Renal pelvis (tissue), 4 donors: Measurements from ENCODE around the gene CALM3. TPM values are rescaled to one million over a fixed set of nuclear protein-coding genes. Genes with fewer than 3 reads are reported as not detected.
"Not testable (repeated sequence)": the region's sequence is repeated elsewhere in the genome, so short reads cannot be mapped to it uniquely, and the experiment has no call there.

Source experiments
- DNase-seq: peaks from one replicate; pipeline ENCODE4 v3.0.0-alpha.2; 2013
- polyA plus RNA-seq, 3 donors: library from polyadenylated mRNA; unstranded; fragments of 120-200 nt; gene quantifications; one replicate each; pipeline ENCODE4 v1.2.1, GENCODE V29; 2013; ENCODE audit not compliant: insufficient read length in 3 of 3

Gene CALM3
- polyA plus RNA-seq, 3 donors: 397 to 507 (median 417) TPM

DNA sequence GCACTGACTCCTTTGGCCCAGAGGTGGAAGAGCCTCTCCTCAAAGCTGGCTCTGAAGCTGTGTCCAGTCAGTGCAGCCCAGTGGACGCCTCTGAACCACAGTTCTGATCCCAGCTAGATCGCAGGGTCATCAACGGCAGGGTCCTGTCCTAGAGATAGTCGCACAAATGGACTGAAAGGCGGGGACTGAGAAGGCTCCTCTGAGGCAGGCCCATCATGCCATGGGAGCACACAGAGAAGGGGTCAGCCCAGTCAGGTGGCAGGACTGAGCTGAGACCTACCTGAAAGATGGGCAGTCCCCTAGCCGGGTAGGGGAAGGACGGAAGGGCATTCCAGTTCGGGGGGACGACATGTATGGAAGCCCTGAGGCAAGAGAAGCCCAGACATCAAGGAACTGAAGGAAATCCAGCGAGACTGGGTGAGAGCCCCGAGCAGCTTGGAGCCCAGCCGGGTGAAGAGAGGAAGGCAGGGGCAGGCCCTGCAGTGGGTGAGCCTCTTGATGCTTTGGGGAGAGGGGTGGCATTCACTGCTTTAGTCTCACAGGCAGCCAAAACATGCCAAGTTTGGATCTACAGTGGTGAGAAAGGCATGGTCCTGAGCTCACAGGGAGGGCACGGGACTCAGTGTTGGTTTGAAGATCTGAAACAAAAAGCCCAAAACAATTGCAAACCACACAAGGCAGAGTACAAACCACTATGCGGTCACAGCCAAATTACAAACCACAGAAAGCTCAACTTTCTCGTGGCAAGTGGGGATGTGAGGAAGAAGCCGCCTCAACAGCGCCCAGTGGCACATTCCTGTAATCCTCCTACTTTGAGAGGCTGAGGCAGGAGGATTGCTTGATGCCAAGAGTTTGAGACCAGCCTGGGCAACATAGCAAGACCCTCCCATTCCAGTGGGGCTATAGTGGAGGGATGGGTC lies 10.0 kb downstream of the CALM3 start:
- no peak for DNase-seq

DNA sequence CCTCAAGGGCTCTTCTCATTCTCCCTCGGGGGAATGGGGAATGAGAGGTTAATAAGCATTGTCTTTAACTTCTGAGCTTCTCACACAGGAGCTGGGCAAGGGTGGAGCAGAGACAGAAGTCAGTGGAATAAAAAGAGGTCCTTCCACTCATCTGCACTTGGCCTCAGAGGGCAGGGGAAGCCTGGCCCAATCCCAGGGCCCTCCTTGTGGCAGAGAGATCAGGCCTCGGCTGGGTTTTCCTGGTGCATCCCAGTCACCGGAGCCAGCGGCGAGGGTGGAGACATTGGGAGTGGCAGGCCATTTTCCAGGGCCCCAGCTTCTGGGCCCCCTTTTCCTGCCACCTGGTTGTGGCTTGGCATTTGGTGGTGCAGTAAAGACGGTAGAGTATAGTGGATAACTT lies 10.6 kb downstream of the CALM3 start:
- DNase-seq: no peak

DNA sequence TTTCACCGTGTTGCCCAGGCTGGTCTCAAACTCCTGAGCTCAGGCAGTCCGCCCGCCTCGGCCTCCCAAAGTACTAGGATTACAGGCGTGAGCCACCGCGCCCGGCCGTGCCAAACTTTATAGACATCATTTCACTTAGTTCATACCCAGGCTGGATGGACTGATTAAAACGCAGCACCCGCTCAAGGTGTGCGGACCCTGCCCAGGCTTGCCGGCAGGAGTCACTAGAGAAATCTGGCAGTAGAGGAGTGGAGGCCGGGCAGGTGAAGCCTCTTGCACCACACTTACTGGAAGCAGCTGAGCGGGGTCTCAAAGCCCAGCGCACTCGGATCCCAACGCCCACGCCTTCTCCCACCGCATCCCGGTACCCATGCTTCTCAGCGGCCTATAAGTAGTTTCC lies 12.4 kb downstream of the CALM3 start:
- DNase-seq: no peak

DNA sequence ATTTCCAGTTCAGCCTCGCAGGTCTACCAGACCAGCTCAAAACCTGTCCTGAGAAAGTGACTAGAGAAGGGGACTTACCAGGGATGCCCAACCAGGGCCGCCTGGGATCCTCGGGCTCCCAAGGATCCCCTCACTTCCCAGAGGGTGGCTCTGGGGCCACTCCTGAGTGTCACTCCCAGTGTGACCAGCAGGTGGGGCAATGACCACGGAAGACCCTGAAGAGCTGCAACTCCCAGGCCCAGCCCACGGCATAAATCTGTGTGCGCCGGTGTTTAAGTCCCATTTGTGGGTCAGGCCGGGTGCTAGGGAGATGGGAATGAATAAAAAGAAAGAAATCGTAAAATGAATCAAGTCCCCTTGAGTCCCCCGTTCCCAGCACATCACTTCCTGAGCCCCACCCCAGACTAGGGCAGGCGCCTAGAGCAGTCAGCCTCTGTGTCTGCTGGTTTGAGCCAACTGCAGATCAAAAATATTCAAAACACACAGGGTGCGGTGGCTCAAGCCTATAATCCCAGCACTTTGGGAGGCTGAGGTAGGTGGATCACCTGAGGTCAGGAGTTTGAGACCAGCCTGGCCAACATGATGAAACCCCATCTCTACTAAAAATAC lies 13.1 kb downstream of the CALM3 start:
- DNase-seq: peak; percentile 73

DNA sequence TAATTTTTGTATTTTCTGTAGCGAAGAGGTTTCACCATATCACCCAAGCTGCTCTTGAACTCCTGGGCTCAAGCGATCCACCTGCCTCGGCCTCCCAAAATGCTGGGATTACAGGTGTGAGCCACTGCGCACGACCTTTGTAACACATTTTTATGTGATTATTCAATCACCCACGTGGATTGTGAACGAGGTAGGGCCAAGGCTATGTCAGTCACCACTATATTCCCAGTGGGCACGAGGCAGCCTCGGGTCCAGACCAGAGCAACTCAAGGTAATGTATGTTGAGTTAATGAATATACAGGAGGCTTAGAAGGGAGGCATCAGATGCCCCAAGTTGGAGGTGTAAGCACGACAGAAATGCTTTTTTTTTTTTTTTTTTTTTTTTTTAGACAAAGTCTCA lies 14.8 kb downstream of the CALM3 start:
- DNase-seq: no peak

DNA sequence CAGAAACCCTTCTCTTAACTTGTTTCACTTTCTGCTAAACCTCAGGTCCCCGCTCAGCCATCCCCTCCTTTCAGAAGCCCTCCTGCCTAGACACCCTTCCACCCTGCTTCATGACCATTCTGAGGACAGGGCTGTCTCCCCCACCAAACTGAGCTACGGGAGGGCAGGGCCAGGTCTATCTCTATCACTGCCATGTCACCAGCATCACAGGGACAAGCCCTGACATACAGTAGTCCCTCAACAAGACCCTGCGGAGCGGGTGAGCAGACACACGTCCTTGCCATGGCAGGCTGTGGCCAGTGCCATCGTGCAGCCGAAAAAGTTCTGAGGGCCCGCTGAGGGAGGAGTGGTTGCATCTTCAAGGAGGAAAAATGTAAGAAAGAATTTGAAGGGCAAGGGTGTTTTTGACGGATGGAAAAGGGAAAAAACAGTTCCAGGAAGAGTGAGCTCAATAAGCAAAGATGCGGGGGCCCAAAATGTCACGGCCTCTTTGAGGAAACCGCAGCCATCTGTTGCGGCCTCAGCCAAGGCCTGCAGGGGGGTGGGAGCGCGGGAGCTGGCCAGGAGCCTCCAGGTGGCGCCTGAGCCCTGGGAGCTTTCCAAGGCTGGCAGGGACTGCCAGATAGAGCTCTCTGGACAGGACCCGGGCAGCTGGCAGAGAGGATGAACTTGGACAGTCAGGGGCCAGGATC lies 15.6 kb downstream of the CALM3 start:
- DNase-seq: no peak

DNA sequence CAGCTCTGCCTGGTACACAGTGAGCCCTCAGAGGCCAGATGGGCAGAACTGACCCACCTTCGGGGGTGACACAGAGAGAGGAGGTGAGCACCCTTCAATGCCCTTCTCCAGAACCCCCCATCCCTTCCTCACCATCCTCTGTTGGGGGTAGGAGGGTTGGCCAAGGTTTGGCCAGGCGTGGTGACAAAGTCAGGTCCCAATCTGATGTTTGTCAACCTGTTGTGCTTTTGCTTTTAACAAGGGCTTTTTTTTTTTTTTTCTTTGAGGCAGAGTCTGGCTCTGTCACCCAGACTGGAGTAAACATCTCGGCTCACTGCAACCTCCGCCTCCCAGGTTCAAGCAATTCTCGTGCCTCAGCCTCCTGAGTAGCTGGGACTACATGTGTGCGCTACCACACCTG lies 16.5 kb downstream of the CALM3 start:
- DNase-seq: no peak

DNA sequence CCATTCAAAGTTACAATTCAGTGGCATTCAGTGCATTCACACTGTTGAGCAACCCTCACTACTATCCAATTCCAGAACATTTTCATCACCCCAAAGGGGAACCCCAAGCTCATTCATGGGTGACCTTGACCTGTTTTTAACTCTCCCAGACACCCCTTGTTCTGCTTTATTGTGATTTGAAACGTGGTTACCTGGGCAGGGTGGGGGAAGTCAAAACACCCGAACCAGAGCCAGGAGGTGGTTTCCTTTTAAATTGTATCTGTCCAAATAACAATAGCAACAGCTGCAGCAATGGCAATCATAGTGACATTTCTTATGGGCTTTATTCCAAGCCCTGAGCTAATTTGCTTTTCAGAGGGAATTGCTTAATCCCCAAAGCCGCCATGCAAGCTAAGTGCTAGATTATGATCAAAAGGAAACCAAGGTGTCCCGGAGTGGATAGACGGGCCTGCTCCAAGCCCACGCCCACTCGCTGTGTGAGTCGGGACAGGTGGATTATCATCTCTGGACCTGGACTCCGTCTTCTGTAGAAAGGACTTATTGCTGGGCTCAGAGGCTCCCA lies 17.6 kb downstream of the CALM3 start:
- DNase-seq: no peak

DNA sequence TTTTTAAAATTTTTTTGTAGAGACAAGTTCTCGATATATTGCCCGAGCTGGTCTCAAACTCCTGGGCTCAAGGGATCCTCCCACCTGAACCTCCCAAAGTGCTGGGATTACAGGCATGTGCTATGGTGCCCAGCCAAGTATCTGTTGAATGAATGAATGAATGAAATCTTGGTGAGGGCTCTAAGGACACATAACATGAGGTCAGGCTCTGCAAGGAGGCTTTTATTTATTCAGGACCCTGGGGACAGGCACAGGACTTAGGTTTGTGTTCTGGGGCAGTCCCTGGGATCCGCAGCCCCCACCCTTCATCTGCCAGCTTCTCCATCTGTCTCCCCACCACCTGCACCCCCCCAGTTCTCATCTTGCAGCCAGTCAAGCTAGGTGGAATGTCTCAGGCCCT lies 19.1 kb downstream of the CALM3 start:
- DNase-seq: no peak

DNA sequence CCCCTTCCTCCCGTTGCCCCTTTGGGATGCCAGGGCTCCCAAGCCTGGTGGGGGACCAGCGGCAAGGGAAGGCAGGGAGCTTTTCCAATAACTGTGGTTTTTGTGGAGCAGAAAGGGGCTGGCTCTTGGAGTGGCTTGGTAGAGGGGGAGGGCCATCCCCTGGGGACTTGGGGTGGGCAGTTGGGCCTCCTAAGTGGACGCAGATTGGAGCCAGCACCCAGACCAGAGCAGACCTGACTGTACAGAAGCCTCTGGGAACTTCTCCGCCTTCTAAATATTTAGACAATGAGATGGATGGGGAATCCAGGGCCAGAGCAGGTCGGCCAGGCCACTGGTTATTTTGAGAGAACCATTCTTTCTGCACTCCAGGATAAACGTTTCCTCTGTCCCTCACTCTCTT lies 19.6 kb downstream of the CALM3 start:
- no peak for DNase-seq

DNA sequence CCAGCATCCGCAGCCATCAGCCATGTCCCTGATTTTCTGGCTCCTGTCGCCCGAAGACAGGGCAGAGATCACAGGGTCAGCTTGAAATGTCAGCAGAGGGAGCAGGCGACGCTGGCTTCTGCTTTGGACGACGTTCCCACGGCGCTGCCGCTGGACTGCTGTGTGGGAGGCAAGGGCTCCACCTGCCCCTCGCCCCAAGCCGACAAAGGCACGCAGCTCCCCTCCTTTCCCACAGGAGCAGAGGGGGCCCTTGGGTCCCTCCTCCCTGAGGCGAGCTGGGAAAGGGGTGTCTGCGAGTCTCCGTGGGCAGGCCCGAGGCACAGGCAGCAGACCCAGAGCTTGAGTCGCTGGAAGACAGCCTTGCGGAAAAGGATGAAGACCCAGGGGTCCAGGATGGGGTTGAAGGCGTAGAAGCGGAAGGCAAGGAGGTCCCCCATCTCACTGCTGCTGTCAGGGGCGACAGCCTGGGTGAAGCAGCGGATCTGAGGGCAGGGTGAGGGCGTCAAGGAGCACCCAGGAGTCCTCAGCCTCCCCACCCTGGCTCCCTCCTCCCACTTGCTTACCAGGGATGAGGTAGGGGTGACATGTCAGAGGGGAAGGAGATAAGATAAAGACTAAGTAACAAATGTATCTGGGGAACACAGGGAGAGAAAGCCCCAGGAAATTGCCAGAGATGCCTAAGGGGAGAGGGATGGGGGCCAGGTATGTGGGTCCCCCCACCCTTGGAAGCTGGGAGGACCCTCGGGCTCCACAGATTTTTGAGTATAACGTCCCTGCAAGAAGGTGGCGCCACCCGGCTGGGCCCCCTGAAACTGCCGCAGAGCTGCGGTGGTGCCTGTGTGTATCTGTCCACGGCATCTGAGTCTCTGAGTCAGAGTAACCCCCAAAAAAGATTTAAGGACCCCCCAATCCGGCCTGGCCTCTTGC lies 20.3 kb downstream of the CALM3 start:
- no peak for DNase-seq

DNA sequence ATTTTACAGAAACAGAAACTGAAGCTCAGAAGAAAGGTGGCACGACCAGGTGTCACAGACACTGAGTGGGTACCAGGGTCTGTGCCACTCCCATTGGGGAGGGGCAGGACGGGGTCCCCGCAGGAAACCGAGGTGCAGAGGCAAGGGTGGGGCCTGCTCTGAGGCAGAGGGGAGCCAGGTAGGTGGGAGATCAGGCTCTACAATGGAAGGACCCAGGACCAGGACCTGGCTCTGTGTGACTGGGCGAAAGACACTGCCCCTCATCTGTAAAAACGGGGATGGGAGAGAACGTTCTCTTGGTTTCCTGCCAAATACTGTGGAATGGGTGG lies 21.0 kb downstream of the CALM3 start:
- DNase-seq: no peak

DNA sequence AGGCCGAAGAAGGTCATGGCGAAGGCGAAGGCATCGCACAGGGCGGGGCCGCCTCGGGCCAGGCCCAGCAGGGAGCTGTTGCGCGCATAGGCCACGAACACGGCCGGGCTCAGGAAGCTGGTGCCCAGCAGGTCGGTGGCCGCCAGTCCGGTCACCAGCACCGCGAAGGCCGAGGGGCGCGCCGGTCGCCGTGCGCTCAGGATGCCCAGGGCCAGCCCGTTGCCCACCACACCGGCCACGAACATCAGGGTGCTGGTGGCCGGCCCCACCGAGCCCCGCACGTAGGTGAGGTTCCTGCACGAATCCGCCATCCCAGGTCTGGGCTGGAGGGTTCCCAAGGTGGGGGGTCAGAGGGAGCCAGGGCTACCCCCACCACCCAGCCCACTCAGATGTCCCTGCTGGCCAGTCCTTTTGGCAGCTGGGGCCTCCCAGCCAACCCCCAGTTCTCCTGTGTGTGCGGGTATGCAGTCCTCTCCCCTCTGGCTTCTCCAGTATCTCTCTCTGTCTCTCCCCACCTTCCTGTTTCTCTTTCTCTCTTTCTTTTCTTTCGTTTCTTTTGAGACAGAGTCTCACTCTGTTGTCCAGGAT lies 22.9 kb downstream of the CALM3 start:
- no peak for DNase-seq

DNA sequence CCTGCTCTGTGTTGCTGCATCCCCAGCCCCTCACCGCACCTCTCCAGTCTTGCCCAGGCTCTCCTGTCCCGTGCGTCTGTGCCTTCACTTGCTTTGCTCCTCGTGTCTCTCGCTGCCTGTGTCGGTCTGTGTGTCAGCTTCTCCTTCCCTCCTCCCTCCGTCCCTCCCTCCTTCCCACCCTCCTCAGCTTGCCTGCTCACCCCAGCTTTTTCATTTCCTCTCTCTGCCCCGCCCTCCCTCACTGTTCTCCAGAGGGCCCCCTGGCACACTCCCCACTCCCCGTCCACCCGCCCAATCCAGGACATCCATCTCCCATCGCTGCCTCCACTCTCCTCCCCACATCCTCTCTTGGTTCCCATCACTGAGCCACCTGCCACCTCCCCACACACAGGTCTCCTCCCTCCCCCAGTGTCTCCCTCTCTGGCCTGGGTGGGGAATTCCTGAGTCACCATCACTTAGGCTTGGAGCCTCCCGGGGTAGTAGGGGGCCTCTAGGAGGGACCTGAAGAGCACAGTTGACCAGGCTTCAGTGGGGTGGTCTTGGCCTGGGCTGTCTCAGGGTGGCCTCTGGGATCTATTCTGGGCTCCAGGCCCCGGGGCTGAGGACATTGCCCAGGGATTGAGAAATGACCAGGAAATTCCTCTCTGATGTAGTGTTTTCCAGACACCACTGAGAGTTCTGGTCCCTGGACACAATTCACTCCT lies 24.0 kb downstream of the CALM3 start, which contains the start of gene PTGIR:
TSS of gene PTGIR (minus strand) at position 132 of the 704 bp plus-strand sequence. CDS start 864 bp downstream, outside the sequence.
- DNase-seq: no peak

DNA sequence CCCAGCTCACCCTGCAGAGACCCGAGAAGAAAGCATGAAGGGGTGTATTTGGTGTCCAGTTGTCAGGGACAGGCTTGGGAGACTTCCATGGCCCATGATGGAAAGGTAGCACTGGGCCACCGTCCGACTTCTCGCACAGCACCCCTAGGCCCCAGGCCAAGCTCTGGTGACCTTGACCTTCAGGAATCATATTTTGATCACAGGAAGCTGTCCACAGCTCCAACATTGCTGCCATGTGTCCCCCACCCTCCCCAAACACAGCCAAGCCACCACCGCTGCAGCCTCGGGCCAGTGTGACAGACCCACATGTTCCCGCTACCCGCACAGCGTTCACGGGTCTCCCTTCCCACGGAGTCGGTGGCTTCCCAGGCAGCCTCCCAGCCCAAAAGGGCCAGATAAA lies 24.6 kb downstream of the CALM3 start:
- no peak for DNase-seq

DNA sequence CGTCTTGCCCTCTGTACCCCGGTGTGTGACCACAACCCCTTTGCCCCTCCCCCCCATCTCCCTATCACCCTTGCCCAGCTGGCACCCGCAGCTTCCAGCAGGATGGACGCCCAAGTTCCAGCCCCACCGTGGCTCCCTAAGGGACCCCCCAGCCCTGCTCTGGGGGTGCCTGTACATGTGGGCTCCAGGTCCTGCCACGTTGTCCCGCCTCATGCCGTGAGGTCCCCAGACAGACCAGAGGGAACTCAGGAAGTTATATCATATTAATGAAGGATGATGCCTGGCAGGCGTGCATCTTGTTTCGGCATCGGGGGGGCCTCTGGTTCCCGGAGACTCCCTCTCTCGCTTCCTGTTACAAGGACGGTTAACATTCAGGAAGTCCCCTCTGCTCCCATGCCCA lies 25.3 kb downstream of the CALM3 start:
- DNase-seq: no peak

DNA sequence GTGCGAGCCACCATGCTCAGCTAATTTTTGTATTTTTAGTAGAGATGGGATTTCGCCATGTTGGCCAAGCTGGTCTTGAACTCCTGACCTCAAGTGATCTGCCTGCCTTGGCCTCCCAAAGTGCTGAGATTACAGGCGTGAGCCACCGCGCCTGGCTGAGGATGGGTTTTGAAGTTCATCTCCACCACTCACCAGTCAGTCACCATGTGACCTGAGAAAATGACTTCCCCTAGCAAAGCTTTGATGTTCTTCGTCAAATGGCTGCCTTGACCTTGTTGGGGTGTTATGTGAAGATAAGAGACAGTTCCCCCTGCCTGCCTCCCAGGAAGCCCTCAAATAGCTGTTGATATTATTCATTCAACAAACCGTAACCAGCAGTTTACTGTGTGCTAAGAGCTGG lies 27.8 kb downstream of the CALM3 start:
- DNase-seq: not testable (repeated sequence)

DNA sequence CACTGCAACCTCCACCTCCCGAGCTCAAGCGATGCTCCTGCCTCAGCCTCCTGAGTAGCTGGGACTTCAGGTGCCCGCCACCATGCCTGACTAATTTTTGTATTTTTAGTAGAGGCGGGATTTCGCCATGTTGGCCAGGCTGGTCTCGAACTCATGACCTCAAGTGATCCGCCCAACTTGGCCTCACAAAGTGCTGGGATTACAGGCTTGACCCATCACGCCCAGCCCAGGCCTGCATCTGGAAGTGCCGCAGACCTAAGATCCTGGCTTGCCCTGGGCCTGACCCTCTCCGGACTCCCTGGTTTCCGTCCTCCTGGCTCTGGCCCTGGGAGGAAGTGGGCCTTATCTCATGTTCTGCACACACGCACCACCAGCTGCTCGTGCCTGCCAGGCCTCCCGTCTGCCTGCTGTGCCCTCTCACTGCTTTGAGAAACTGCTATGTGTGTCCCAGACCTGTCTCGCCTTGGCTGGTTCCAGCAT lies 28.5 kb downstream of the CALM3 start:
- DNase-seq: no peak

DNA sequence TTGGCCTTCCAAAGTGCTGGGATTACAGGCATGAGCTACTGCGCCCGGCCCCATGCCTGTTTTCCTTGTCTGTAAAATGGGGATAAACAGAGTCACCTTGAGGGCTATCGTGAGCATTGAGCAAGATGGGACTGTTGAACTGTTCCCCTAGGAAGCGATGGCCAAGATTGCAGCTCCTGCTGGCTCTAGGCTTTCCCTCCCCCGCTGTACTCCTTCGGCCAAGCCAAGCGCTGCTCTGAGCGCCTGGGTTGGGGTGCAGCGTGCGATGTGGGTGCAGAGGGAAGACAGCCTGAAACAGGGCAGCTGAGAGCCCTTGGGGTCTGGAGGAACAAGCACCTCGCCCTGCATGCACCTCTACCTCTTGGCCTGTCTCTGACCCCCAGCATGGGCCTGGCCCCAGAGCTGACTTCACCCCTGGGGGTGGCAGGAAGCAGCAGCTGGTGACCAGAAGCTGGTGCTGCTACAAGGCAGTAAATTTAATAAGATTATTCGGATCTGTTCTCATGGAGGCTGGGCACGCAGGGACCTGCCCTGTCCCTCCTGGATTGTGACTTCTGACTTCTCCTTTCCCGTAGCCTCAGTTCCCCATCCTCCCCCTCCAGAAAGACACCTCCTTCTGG lies 29.6 kb downstream of the CALM3 start:
- no peak for DNase-seq

DNA sequence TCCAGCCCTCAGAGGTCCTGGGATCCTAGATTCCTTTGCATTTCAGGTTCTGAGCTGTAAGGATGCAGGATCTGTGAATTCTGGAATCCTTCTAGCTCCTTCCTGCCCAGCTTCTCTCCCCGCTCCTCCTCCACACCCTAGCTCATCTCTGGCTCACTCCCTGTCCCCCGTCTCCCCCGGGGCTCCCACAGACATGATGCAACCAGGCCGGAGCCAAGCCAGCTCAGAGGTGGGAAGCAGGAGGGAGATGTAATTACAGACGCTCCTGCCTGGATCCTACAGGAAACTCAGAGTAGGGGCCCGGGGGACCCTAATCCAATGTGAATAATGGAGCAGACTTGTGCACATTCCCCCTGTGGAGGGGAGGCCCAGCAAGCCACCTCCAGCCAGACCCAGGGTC lies 30.4 kb downstream of the CALM3 start:
- DNase-seq: no peak
